MG63 (cell line): ENCODE results near the gene EIF2B2. TPM values are rescaled to one million over a fixed set of nuclear protein-coding genes. Genes with fewer than 3 reads are reported as not detected.
A peak's percentile ranks its signal among the peaks of the same experiment; 100 is the strongest.

Experiments used
- DNase-seq: peaks from one replicate; pipeline ENCODE4 v3.0.0-alpha.2; 2020
- H3K27me3 ChIP-seq: fragments of 250-450 bp; sonication (Bioruptor Pico); 2 replicates; pipeline ENCODE4 v1.5.1; 2020; ENCODE audit warnings: mild to moderate bottlenecking, moderate library complexity
- H3K36me3 ChIP-seq: fragments of 250-450 bp; sonication (Bioruptor Pico); 2 replicates; pipeline ENCODE4 v1.5.1; 2020; ENCODE audit warnings: mild to moderate bottlenecking, moderate library complexity
- H3K4me3 ChIP-seq: fragments of 250-450 bp; sonication (Bioruptor Pico); 2 replicates; pipeline ENCODE4 v1.5.1; 2020; ENCODE audit warnings: mild to moderate bottlenecking, moderate library complexity
- H3K9me3 ChIP-seq: fragments of 250-450 bp; sonication (Bioruptor Pico); 2 replicates; pipeline ENCODE4 v1.5.1; 2020; ENCODE audit warnings: mild to moderate bottlenecking, moderate library complexity
- total RNA-seq: library from RNA; depleted of rRNA; stranded (reverse); fragments of >200 nt; shearing (Covaris generic); gene quantifications from 2 replicates; pipeline ENCODE4 v1.2.3, GENCODE V29; 2014; ENCODE audit warnings: low replicate concordance; rRNA removed

The EIF2B2 gene
- total RNA-seq, 1 experiment from 2014 or later, result 87.3 TPM

GRCh38 chr14:75046275-75046674 lies 43.6 kb downstream of the EIF2B2 start:
- Histone ChIP-seq H3K9me3 (no peaks in the 10 kb centered on the region), H3K4me3 (no peak overlapping the region), H3K36me3 (peaks cover 24% of the 10 kb centered on the region), H3K27me3 (no peaks in the 10 kb centered on the region)
- no peak for DNase-seq

- Histone ChIP-seq H3K27me3 (no peaks in the 10 kb centered on the region), H3K9me3 (no peaks in the 10 kb centered on the region), H3K4me3 (no peak overlapping the region), H3K36me3 (peaks cover 21% of the 10 kb centered on the region)
- no peak for DNase-seq
These were observed 44.2 kb downstream of the EIF2B2 start for GRCh38 chr14:75046899-75047298.

- no peaks in the 10 kb centered on the region for H3K9me3 ChIP-seq
- H3K4me3 ChIP-seq, result no peak overlapping the region
- H3K27me3 ChIP-seq, result no peaks in the 10 kb centered on the region
- no peak for DNase-seq
- H3K36me3 ChIP-seq, result peaks cover 18% of the 10 kb centered on the region
These were observed 44.8 kb downstream of the EIF2B2 start for GRCh38 chr14:75047506-75047905.

GRCh38 chr14:75048101-75048500 lies 45.4 kb downstream of the EIF2B2 start:
- Histone ChIP-seq H3K4me3 (no peak overlapping the region), H3K9me3 (no peaks in the 10 kb centered on the region), H3K36me3 (peaks cover 17% of the 10 kb centered on the region), H3K27me3 (no peaks in the 10 kb centered on the region)
- DNase-seq, result no peak

- Histone ChIP-seq H3K9me3 (no peaks in the 10 kb centered on the region), H3K4me3 (no peak overlapping the region), H3K36me3 (peaks cover 12% of the 10 kb centered on the region), H3K27me3 (no peaks in the 10 kb centered on the region)
- DNase-seq, result no peak
These were observed 46.4 kb downstream of the EIF2B2 start for GRCh38 chr14:75049136-75049535.

- no peak for DNase-seq
- Histone ChIP-seq H3K4me3 (no peak overlapping the region; the same call in 1 of the 2 replicates), H3K27me3 (no peaks in the 10 kb centered on the region), H3K9me3 (no peaks in the 10 kb centered on the region), H3K36me3 (peaks cover 12% of the 10 kb centered on the region)
These were observed 47.0 kb downstream of the EIF2B2 start for GRCh38 chr14:75049731-75050201.

- peaks cover 17% of the 10 kb centered on the region for H3K36me3 ChIP-seq
- H3K4me3 ChIP-seq, result peak within 1 kb of the TSS; percentile 59
- H3K9me3 ChIP-seq, result no peaks in the 10 kb centered on the region
- H3K27me3 ChIP-seq, result no peaks in the 10 kb centered on the region
- peak; percentile 75 for DNase-seq
These were observed 48.3 kb downstream of the EIF2B2 start, which contains the start of gene MLH3 for GRCh38 chr14:75050852-75051555. Gene MLH3, minus strand, starts transcription at chr14:75051467. Its CDS starts 1,812 bp downstream, at chr14:75049655.

GRCh38 chr14:75051556-75051899 lies 48.8 kb downstream of the EIF2B2 start:
- H3K36me3 ChIP-seq, result peaks cover 18% of the 10 kb centered on the region
- no peak for DNase-seq
- no peaks in the 10 kb centered on the region for H3K9me3 ChIP-seq
- no peaks in the 10 kb centered on the region for H3K27me3 ChIP-seq
- peak overlapping the region; percentile 59 for H3K4me3 ChIP-seq

GRCh38 chr14:75053396-75054291 lies 50.9 kb downstream of the EIF2B2 start:
- H3K36me3 ChIP-seq, result peaks cover 16% of the 10 kb centered on the region
- no peaks in the 10 kb centered on the region for H3K27me3 ChIP-seq
- DNase-seq, result no peak
- H3K4me3 ChIP-seq, result no peak overlapping the region
- no peaks in the 10 kb centered on the region for H3K9me3 ChIP-seq

- Histone ChIP-seq H3K36me3 (peaks cover 9% of the 10 kb centered on the region), H3K4me3 (no peak overlapping the region), H3K9me3 (no peaks in the 10 kb centered on the region), H3K27me3 (no peaks in the 10 kb centered on the region)
- DNase-seq, result no peak
These were observed 51.7 kb downstream of the EIF2B2 start for GRCh38 chr14:75054421-75054820.

- Histone ChIP-seq H3K27me3 (no peaks in the 10 kb centered on the region), H3K4me3 (no peak overlapping the region), H3K36me3 (peaks cover 17% of the 10 kb centered on the region), H3K9me3 (no peaks in the 10 kb centered on the region)
- no peak for DNase-seq
These were observed 56.9 kb downstream of the EIF2B2 start for GRCh38 chr14:75059642-75060041.

- Histone ChIP-seq H3K4me3 (no peak overlapping the region), H3K36me3 (peaks cover 16% of the 10 kb centered on the region), H3K27me3 (no peaks in the 10 kb centered on the region), H3K9me3 (no peaks in the 10 kb centered on the region)
- no peak for DNase-seq
These were observed 57.7 kb downstream of the EIF2B2 start for GRCh38 chr14:75060420-75060819.

Other genes with a start within 250 kb of the EIF2B2 start
- 3.9 and 4.5 TPM in 2 replicates for gene YLPM1, start 239.6 kb upstream of the EIF2B2 start, total RNA-seq
- not detected in 2 replicates for gene PROX2, start 126.8 kb upstream of the EIF2B2 start, total RNA-seq
- gene DLST, start 121.0 kb upstream of the EIF2B2 start, total RNA-seq, result 38.7 and 52.6 TPM in 2 replicates
- 5.4 and 11.3 TPM in 2 replicates for gene RPS6KL1, start 79.7 kb upstream of the EIF2B2 start, total RNA-seq
- 49.2 and 50.6 TPM in 2 replicates for gene PGF, start 47.3 kb upstream of the EIF2B2 start, total RNA-seq
- 9.0 and 9.1 TPM in 2 replicates for gene MLH3, start 48.5 kb downstream of the EIF2B2 start, total RNA-seq
- 10.8 and 53.9 TPM in 2 replicates for gene ACYP1, start 61.1 kb downstream of the EIF2B2 start, total RNA-seq
- 0.99 TPM in 1 of 2 replicates, not detected in the other for gene ZC2HC1C, start 66.7 kb downstream of the EIF2B2 start, total RNA-seq
- gene NEK9, start 124.1 kb downstream of the EIF2B2 start, total RNA-seq, result 19.7 and 67.7 TPM in 2 replicates
- gene TMED10, start 173.7 kb downstream of the EIF2B2 start, total RNA-seq, result 125 and 134 TPM in 2 replicates